GM19438 (cell line): ENCODE measurements around the gene TUBGCP5.
"Not testable (repeated sequence)": the region's sequence is repeated elsewhere in the genome, so short reads cannot be mapped to it uniquely, and the experiment has no call there.

Experiments used
- ATAC-seq: cut with Tn5 transposase; IDR thresholded peaks from one replicate; pipeline ENCODE4 v1.9.1; 2021; ENCODE audit warnings: low read depth; ENCODE audit not compliant: unreplicated experiment

The TUBGCP5 gene

DNA sequence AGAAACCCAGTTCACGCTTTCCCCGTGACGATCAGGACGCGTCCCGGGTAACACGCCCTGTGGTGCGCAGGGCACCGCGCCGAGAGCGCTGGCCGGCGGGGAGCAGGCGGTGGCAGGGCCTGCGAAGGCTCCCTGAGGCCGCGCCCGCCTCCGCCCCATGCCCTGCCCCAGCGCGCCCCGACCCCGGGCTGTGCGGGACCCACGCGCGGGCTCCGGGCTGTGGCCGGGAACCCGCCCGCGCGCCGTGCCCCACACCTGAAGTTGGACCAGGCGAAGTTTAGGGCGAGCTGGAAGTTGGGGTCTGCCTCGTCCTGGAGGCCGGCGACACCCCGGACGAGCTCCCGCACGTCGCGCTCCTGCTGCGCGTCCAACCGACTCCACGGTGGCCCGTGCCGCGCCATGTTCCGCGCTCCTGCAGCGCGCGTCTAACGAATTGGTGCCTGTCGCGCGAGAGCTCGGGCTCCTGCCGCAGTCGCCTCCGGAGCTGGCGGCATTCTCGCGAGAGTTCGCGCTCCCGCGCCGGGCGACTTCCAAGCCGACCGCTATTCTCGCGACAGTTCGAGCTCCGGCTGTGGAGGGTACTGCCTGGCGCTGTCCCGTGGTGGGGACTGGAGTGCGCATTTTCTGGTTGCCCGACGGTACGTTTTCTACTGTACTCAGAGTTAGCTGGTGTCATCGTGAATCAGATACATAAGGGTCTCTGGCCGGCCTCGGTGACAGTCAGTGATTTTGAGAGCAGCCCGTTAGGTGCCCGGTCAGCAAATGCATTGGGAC is at the start of gene TUBGCP5:
Gene TUBGCP5, minus strand, starts transcription at position 427 of the 774 bp plus-strand sequence. Its CDS starts 26 bp downstream, at position 401.
- peak; percentile 92 for ATAC-seq

DNA sequence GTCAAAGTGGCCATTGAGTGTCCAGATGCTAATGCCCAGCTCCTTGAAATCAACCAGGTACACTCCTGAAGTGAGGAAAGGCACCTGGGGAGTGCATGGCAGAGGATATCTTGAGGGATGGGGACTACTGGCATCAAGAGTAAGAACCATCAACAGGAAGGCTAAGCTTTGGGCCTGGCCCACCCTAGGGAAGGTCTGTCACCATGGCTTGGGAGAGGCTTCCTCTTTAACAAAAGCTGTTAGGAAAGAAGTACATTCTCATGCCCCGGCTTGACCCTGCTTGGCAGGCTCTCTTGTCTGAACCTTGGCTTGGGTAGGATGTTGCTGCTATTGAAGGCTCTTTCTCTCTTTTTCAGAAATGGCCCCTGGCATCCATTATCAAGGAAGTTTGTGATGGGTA is 43.7 kb upstream of the TUBGCP5 start:
- no peak for ATAC-seq

DNA sequence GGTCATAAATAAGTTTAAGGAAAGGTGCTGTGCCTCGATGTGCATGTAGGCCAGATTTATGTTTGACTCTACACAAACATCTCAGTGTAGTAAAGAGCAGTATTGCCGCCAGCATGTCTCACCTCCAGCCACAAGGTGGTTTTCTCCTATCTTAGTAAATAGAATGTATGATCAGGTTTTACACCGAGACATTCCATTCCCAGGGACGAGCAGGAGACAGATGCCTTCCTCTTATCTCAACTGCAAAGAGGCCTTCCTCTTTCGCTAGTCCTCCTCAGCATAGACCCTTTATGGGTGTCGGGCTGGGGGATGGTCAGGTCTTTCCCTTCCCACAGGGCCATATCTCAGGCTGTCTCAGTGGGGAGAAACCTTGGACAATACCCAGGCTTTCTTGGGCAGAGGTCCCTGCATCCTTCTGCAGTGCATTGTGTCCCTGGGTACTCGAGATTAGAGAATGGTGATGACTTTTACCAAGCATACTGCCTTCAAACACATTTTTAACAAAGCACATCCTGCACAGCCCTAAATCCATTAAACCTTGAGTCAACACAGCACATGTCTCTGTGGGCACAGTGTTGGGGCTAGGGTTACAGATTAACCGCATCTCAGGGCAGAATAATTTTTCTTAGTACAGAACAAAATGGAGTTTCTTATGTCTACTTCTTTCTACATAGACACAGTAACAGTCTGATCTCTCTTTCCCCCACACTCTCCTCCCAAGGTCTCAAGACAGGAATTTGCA is 42.8 kb upstream of the TUBGCP5 start:
- ATAC-seq = not testable (repeated sequence)

DNA sequence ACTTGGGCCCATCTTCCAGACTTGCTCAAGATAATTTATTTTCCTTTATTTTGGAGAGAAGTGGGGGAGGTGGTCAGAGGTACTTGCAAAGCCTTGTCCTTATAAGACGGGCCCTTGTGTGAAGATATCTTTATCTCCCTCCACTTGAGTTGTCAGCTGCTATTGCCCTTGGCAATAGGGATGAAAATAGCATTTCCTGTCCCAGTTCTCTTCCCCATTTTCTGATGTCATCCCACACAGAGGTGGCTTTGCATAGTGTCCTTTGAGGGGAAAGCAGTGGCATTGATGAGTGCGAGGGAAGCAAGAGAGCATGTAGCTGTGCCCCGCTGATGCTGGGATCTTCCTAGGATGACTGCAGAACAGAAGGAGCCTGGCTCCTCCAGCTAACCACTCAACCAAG is 41.9 kb upstream of the TUBGCP5 start:
- ATAC-seq = no peak

DNA sequence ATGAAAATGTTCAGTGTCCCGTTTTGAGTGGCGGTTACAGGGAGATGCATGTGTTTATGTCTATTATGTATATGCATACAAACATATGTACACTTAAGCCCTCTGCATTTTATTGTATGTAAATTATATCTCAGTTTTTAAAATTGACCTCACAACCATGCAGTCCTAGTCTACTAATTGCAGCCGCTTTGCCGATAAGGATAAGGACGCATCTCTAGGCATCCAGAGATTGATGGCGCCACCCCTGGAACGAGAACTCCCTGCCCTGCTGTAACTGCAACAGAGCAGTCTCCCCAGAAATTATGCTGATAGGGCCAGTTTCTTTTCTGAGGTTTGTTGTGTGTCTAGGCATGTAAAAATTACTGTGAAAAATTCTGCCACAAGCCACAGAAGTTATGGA is 40.4 kb upstream of the TUBGCP5 start:
- no peak for ATAC-seq

DNA sequence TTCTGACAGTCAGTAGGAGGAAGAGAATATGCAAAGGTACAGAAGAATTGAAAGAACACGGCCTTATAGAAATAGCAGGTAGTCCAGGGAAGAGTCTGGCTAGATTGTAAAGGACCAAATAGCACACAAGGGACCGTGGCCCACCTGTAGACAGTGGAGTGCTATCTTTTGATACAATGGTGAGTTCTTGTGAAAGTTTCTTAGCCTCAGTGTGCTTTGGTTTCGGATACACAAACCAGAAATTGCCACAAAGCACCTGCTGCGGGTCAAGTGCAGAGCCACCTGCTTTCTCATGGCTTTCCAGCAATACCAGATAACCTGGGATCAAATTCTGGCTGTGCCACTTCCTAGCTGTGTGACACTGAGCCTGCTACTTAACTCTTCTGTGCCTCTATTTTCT is 36.6 kb upstream of the TUBGCP5 start:
- no peak for ATAC-seq

DNA sequence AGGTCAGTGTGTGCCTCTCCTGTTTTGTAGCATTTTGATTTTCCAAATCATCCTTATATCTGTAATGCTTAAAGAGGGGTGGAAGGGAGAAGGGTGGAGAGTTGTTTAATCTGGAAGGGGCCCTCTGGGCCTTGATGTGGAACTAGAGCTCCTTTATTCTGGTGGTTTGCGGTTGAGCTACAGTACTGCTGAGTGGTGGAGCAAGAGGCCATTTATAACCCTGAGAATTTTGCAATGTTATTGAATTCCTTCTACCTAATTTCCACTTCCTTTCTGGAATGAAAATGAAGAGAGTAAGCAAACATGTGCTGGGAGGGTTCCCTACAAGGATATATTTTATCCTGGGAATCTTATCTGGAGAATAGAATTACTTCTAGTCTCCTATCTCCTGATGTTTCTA is 35.3 kb upstream of the TUBGCP5 start:
- ATAC-seq = no peak

DNA sequence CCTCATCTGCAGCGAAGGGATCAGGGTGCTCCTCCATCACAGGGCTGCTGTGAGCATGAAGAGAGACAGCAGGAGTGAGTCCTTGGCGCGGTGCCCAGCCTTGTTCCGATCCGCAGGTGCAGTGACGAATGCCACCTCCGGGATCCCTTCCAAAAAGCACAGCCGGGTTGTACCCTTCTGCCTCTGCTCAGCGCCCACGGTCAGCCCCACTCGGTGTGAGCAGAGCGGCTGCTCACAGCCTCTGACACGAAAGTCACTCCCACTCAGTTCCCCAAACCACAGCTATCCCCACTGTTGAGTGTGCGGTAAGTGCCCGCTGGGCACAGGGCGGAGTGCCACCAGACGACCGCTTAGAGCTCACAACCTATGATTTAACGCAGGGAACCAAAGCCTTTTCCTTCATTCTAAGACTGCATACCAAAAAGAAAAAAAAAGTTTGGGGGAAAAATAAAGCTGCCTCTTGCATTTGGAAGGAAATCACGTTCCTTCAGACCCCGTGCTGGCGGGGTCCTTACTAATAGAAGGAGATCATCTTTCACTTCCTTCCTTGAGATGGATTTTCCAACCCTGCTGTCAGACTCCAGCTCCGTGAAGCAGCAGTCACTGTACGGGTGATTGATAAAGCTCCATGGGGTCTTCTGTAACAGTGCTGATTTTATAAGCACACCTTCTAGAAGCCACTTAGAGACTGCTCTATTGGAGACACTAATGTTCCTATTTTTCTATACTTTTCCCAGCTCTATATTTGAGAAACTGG is 34.7 kb upstream of the TUBGCP5 start:
- ATAC-seq = no peak

DNA sequence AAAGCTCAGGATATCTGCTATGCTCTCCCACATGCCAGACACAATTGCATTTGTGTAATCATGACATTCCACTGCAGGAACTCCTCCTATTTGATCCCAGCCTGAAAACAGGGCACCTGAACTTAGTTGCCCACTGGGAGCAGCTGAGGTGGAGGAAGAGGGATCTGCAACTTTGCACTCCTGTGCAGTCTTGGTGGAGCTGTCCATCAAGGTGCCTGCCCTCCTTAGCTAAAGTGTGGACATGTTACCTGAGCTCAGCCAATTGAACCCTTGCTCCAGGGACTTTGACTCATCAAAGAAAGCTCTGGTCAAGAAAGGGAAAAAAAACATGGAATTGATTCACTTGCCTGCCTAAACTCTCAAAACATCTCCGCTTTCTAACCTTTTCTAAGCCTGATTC is 33.3 kb upstream of the TUBGCP5 start:
- no peak for ATAC-seq

DNA sequence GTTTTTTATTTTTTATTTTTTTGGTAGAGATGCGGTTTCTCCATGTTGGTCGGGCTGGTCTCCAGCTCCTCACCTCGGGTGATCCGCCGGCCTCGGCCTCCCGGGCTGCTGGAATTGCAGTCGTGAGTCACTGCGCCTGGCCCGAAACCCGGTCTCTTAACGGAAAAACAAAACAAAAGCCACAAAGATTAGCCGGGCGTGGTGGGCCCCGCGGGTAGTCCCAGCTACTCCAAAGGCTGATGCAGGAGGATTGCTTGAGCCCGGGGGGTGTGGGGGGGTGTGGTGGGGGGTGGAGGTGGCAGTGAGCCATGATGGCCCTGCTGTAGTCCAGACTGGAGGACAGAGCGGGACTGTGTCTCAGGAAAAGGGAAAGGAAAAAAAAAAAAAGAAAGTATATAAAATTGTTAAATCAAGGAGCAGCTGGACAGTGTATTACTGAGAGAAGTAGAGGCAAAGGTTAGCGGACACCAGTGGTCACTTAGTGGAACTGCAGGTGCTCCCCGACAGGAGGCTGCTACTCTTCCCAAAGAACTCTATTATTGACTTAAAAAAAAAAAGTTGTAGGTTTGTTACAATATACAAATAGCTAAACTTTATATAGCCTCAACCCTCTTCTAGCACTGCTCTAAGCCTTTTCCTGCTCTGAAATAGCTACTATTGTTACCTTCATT is 30.3 kb upstream of the TUBGCP5 start:
- no peak for ATAC-seq

DNA sequence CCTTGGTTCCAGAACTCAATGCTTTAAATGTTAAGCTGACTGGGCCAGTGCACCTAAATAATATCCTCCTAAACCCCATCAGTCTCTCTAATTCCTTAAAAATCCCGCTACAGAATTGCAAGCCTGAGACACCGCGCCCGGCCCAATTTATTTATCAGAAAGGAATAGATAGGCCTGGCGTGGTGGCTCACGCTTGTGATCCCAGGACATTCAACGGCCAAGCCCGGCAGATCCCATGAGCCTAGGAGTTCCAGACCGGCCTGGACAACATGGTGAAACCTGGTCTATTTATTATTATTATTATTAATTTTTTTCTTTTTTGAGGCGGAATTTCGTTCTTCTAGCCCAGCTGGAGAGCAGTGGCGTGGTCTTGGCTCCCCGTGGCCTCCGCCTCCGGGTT is 28.0 kb upstream of the TUBGCP5 start:
- no peak for ATAC-seq

DNA sequence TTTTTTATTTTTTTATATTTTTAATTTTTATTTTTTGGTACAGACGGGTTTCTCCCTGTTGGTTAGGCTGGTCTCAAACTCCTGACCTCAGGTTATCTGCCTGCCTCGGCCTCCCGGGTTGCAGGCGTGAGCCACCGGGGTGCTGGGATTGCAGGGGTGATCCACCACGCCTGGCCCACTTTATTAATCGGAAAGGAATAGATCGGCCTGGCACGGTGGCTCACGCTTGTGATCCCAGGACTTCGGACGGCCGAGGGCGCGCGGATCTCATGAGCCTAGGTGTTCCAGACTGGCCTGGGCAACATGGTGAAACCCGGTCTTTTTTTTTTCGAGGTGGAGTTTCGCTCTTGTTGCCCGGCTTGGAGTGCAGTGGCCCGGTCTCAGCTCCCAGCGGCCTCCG is 26.5 kb upstream of the TUBGCP5 start:
- no peak for ATAC-seq

DNA sequence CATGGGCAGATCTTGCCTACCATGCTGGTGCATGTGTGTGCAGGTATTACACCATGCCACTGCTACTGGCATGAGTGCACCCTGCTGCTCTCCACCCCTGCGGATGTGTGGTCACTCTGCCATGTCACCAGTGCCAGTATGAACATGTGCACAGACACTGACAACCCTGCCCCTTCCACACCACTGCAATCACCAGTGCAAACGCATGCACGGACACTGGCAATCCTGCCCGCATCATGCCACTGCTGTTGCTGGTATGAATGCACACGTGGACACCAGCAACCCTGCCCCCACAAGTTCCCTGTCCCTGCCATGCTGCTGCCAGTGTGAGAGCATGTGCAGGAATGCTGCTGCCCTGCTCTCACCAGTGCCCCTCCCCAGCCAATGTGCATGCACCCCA is 24.8 kb upstream of the TUBGCP5 start:
- ATAC-seq = no peak

DNA sequence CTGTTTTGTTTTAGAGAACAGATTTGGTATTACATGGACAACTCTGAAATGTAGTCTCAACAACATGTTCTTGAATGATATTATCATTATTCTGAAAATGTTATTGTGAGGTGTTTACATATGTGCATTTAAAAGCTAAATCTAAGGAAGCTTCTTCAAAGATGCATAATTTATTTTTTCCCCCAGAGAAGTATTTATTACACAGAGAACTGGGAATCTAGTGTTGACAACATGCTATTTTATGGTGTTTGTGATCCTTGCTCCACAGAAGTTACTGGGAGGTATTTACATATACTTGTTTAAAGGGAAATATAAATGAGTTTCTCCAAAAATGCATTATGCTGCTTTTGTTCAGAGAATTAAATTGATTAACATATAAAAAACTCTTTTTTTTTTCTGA is 18.3 kb upstream of the TUBGCP5 start:
- ATAC-seq = no peak

DNA sequence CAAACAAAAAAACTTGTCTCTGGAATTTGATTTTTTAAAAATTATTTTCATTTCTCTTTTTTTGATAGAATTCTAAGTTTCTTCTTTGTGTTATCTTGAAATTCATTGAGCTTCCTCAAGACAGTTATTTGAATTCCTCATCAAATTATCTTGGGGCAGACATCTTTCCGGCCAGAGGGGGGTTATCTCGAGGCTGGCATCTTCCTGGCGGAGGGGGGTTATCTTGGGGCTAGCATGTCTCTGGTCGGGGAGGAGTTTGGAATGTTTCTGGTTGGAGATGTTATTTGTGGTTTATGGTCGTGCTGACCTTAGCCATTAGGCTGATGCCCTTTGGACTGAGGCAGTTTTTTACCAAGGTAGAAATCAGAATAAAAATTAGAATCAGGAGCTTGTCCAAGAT is 15.9 kb upstream of the TUBGCP5 start:
- ATAC-seq = no peak

DNA sequence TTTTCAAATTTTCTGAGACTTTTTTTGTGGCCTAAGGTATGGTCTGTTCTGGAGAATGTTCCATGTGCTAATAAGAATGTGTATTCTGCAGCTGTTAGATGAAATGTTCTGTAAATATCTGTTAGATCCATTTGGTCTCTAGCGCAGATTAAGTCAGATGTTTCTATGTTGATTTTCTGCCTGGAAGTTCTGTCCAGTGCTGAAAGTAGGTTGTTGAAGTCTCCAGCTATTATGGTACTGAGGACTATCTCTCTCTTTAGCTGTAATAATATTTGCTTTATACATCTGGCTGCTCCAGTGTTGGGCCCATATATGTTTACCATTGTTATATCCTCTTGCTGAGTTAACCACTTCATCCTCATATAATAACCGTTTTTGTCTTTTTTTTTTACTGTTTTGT is 13.2 kb upstream of the TUBGCP5 start:
- ATAC-seq = no peak

DNA sequence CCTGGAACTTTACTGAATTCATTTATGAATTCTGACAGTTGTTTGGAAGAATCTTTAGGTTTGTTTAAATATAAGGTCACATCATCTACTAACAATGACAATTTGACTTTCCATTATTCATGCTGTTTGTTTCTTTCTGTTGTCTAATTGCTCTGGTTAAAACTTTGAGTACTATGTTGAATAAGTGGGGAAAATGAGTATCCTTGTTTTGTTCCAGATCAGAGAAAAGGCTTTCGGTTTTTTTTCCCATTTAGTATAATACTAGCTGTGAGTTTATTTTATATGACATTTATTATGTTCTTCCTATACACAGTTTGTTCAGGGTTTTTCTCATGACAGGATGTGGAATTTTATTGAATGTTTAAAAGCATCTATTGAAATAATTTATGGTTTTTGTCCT is 11.3 kb upstream of the TUBGCP5 start:
- no peak for ATAC-seq

DNA sequence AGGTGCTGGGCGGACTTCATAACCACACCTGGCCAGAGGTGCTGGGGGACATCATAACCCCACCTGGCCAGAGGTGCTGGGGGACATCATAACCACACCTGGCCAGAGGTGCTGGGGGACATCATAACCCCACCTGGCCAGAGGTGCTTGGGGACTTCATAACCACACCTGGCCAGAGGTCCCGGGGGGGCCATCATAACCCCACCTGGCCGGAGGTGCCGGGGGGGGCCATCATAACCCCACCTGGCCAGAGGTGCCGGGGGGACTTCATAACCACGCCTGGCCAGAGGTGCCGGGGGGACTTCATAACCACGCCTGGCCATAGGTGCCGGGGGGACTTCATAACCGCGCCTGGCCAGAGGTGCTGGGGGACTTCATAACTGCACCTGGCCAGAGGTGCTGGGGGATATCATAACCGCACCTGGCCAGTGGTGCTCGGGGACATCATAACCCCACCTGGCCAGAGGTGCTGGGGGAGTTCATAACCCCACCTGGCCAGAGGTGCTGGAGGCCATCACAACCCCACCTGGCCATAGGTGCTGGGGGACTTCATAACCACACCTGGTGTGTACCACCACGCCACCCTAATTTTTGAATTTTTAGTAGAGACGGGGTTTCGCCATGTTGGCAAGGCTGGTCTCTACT is 10.7 kb upstream of the TUBGCP5 start:
- no peak for ATAC-seq

DNA sequence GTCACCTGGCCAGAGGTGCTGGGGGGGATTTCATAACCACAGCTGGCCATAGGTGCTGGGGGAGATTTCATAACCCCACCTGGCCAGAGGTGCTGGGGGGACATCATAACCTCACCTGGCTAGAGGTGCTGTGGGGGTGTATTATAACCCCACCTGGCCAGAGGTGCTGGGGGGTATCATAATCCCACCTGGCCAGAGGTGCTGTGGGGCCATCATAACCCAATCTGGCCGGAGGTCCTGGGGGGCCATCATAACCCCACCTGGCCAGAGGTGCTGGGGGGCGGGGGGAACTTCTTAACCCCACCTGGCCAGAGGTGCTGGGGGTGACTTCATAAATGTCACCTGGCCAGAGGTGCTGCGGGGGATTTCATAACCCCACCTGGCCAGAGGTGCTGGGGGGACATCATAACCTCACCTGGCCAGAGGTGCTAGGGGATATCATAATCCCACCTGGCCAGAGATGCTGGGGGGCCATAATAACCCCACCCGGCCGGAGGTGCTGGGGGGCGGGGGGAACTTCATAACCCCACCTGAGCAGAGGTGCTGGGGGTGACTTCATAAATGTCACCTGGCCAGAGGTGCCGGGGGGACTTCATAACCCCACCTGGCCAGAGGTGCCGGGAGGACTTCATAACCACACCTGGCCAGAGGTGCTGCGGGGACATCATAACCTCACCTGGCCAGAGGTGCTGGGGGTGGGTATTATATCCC is 9.4 kb upstream of the TUBGCP5 start:
- ATAC-seq = not testable (repeated sequence)

DNA sequence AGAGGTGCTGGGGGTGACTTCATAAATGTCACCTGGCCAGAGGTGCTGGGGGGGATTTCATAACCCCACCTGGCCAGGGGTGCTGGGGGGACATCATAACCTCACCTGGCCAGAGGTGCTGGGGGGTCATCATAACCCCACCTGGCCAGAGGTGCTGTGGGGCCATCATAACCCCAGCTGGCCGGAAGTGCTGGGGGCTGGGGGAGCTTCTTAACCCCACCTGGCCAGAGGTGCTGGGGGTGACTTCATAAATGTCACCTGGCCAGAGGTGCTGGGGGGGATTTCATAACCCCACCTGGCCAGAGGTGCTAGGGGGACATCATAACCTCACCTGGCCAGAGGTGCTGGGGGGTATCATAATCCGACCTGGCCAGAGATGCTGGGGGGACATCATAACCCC is 4.6 kb upstream of the TUBGCP5 start:
- ATAC-seq = not testable (repeated sequence)
